ENCODE results near the gene DGCR8.

DGCR8 gene

DNA sequence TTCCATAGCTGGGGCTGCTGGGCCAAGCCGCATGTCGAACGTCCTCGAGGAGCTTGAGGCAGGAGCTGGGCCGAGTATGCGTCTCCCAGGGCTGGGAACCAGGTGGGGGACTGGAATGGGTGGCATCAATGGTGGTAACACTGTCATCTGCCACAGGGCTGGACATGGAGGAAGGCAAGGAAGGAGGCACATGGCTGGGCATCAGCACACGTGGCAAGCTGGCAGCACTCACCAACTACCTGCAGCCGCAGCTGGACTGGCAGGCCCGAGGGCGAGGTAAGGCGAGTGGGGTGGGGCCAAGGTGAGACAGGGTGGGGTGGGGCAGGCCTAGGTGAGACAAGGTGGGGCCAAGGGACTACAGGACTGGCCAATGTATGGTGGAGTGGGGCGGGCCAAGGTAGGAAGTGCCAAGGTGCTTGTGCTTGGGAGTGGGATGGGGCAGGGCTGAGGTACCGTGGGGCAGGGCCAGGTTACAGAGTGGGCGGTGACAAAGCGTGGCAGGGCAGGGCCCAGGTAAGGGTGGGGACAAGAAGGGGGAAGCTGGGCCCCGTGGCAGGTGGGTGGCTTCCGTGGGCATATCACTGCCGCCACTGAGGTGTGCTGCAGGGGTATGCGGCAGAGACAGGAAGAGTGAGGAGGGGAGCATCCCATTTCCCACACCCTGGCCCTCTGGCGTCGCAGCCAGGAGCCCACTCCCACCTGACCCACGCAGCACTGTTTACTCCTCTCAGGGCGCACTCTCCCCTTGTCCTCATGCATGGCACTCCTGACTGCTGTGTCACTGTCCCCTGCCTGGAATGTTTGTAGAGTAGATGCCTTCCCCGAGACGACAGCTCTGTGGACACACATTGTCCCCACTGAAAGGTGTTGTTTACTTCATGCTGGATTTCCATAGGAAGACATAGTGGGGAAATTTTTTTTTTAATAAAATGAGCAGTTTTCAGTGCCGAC is 27.5 kb upstream of the DGCR8 start:
- no peak for DNase-seq (ENCODE audit: low spot score)

DNA sequence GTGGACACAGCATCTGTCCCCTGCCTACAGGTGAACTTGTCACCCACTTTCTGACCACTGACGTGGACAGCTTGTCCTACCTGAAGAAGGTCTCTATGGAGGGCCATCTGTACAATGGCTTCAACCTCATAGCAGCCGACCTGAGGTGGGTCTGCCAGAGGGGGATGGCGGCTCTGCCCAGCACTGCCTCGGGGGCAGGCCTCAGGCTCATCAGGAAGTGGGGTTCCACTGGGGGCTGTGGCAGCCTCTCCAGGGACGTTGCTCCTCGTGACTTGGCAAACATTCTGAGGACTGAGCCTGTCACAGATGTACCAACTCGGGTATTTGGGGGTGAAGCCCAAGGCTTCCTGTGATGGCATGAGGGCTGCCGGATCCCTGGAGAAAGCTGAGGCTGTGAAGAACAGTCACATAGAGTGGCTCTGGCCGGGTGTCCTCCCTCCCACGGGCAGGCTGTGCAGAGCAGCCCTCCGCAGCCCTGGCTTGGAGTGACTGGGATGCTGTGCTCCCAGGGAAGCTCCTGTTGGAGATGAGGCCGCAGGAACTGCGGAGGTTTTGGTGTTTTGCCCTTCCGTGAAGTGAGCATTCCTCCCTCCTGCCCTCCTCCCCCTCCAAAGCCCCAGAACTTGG is 26.5 kb upstream of the DGCR8 start:
- DNase-seq (ENCODE audit: low spot score): no peak

DNA sequence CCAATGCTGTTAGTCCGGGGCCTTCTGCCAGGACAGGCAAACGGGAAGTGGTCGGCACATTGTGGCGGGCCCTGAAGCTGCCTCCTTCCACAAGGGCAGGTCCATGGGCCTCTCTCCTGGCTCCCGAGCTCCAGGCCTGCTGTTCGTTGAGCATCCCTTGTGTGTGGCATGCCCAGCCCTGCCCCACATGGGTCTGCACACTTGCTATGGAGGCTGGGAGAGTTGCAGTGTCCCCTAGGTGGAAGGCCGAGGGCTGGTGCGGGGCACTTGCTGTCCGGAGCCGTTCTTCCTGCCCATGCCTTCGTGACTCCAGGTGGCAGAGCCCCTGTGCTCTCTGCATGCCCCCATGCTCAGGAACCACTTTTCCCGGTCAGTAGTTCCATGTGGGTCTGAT is 26.0 kb upstream of the DGCR8 start:
- no peak for DNase-seq (ENCODE audit: low spot score)

DNA sequence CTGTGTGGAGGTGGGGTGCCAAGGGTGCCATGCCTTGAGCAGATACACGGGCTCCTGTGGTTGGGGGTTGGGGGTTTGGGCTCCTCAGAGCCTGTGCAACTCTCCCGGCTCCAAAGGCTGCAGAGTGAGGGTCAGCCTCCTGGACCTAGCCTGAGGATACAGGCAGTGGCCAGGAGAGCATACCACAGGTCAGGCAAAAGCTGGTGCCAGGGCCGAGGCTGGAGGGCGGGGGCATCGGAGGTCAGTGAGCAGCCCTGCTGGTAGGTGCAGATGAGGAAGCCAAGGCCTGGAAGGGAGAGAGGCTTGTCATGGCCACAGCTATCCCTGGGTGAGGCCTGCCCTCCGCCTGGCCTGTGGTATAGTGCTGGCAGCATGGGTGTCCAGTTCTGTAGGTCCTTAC is 25.6 kb upstream of the DGCR8 start:
- no peak for DNase-seq (ENCODE audit: low spot score)

DNA sequence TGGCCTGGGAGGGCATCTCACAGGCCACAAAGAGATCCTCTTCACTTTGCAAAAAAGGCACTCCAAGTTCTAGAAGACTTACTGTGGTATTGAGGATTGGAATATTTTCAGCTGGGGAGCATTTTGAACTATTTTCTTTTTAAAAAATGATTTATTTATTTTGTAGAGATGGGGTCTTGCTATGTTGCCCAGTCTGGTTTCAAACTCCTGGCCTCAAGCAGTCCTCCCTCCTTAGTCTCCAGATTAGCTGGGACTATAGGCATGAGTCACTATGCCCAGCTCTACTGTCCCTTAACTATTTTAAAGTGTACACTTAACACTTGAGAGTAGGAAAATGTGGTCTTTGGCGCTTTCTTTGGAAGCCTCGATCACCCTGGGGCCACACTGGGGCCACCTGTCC is 24.9 kb upstream of the DGCR8 start:
- no peak for DNase-seq (ENCODE audit: low spot score)

DNA sequence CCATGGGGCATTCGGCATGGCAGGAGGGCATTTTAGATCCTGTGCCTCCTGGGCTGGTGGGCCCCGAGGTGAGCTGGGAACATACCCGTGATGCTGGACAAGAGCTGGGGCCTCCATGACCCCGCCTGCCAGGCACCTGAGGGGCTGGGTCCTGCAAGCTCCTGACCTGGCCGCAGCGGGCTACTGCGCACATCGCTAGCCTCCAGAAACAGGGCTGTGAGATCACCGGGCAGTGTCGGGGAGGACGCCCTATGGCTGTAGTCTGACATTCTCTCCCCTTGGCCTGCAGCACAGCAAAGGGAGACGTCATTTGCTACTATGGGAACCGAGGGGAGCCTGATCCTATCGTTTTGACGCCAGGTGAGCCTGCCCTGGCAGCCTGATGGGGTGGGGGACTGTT is 24.4 kb upstream of the DGCR8 start:
- DNase-seq (ENCODE audit: low spot score): no peak

DNA sequence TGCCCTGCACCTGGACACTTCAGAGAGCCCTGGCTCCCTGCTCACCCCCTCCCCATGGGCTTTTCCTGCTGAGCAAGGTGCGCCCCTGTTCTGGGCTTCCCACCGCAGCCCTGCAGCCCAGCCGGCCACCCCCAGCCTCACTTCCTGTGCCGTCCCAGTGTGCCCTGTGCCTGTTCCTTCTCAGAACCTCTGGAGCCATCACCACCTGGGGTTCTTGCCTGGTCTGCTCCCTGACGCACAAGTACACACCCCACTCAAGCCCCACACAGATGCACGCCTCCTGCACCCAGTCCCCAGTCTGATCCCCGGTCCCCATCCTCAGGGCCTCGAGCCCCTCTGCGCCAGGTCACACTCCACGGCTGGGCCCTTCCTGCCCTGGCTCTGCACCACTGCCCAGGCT is 23.9 kb upstream of the DGCR8 start:
- no peak for DNase-seq (ENCODE audit: low spot score)

DNA sequence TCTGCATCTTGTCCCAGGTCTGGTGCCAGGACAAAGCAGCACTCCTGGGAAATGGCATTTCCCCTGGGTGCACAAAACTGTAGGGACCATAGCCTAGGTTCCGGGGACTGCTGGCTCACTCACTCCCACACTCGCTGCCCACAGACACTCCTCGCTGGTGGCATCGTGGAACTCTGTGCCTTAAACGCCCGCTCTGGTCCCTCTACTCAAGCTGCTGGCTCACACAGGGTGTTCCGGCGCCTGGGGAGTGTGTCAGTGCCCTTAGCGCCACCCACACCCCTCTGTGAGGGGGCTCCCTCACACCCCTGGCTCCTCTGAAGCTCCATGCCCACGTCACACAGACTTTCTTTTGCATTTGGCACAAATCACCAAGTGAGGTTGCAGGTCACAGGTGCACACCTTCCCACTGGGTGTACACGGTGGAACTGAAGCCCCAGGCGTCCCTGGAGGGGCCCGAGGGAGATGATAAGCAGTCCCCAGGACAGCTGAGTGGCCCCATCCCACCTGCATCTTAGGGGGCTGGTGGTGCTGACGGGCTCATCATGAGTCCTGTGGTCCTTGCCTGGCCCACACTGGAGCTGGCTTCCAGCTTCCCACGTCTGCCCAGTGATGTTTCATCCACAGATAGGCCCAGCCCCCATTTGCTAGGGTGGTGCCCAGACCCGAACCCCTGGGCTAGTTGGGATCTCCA is 23.2 kb upstream of the DGCR8 start:
- DNase-seq (ENCODE audit: low spot score): no peak

DNA sequence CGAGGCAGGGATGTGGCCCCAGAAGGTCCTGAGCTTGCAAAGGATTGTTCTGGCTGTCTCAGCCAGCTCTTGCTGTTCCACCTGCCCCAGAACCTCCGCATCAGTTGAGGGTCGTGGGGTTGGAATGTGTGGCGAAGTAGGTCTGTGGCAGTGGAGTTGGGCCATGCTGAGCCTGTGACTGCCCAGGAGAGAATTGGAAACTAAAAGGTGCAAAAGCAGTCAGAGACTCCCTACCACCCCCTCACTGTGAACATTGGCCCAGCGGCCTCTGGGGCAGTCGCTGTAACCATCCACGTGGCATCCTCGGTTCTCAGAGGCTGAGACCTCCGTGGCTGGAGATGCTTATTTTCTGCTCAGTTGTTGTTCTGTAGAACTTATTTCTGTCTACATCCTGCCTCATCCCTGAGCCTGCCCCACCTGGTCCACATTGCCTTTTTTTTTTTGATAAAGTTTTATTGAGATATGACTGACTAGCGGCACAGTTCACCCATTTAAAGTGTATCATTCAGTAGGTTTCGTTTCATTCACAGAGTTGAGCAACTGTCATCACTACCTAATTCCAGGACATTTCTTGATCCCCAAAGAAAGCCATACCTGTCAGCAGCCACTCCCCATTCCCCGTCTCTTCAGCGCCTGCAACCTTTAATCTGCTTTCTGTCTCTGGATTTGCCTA is 22.3 kb upstream of the DGCR8 start:
- no peak for DNase-seq (ENCODE audit: low spot score)

DNA sequence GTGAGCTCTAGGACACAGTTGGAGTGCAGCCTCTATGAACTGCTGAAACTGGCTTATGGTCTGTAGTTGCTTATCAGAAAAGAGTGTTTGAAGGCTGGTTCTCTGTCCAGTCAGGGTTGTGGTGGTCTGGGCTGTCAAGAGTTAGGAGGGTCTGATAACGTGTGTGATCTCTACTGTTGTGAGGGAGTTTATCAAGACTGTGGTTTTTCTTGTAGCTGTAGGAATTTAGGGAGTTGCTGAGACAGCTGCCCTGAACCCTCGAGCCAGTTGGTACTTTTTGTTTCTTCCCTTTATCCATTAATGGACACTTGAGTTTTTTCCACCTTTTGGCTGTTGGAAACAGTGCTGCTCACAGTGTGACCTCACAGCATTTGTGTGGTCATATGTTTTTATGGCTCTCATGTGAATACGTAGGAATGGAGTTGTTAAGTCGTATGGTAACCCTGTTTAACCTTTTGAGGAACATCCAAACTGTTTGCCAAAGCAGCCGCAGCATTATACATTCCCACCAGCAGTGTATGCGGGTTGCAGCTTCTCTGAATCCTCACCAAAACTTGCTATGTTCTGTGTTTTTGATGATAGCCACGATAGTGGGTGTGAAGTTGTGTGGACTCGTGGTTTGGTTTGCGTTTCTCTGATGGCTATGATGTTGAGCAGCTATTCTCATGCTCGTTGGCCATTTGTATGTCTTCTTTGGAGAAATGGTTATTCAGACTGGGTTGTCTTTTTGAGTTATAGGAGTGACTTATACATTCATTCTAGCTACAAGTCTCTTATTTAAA is 20.9 kb upstream of the DGCR8 start:
- DNase-seq (ENCODE audit: low spot score): no peak

DNA sequence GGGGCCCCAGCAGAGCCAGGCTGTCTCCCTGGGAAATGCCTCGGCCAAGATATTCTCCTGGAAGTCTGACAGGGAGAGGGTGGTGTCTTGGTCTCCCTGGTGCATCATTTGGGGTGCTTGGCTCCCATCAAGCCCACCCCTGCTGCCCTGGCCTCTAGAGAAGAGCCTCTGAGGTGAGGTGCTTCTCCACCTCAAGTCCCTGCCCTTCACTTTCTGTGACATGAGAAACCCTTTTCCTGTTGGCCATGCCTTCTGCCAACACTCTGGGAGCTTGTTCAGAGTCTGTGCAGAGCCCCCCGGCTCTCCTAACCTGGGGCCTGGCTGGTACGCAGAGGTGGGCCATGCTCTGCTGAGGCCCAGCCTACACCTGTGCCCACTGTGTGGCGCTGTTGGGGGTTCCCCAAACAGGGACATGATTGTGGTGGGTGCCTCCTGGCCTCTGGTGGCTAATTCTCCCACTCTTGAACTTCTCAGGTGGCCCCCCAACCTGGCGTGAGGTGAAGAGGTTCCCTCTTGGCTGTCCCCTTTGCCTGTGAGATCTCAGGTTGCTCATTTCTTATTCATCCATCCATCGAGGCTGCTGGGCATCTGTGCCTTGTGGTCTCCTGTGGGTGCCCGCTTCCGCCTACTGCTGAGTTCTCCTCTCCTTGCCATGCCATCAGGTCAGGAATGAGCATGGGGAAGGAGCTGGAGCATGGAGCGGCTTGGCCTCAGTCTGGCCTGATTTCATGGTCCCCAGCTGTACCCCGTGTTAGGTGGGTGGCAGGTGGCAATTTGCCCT is 19.2 kb upstream of the DGCR8 start:
- DNase-seq (ENCODE audit: low spot score): no peak

DNA sequence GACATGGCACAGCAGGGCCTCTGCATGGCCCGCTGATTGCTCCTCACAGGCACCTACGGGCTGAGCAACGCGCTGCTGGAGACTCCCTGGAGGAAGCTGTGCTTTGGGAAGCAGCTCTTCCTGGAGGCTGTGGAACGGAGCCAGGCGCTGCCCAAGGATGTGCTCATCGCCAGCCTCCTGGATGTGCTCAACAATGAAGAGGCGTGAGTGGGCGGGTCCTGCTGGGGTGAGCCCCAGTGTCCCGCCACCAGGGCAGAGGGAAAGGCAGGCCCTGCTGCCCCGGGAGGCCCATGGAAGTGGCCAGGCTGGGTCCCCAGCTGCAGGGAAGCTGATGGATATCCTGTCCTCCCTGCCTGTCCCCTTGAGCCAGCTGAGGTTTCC is 18.6 kb upstream of the DGCR8 start:
- DNase-seq (ENCODE audit: low spot score): no peak

DNA sequence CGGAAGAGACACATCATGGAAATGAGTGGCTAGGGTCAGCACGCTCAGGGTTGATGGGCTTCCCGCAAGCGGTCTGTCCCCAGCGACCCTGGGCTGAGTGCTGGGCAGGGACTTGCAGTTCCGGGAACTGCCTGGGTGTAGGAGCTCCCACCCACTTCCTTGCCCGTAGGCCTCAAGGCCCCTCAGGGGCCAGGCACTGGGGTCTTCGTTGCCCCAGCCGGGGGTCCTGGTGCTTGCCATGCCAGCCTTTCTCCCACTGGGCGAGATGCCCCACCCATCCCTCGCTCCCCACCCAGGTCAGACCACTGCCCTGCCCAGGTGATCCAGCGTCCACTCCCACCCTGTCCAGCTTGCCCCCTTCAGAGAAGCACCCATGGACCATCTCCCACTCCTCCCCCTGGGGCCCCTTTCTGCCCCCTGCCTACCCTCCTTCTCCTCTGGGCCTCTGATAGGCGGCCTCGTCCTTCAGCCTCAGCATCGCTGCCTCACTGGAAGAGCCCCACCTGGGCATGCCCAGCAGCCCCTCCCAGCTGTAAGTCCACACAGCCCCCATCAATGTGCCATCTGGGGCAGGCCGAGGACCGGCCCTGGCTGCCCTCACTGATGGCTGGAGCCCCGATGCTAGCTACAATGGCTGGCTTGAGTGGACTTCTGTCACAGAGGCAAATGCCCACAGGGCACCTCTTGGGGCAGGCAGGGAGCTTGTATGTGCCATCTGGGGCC is 17.8 kb upstream of the DGCR8 start:
- DNase-seq (ENCODE audit: low spot score): no peak

DNA sequence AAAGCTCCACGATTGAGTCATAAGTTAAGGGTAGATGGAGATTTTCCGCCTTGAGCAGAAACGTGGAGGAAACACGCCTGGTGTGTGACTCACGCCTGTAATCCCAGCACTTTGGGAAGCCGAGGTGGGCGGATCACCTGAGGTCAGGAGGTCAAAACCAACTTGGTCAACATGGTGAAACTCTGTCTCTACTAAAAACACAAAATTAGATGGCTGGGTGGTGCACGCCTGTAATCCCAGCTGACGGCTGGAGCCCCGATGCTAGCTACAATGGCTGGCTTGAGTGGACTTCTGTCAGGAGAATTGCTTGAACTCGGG is 17.3 kb upstream of the DGCR8 start:
- no peak for DNase-seq (ENCODE audit: low spot score)

DNA sequence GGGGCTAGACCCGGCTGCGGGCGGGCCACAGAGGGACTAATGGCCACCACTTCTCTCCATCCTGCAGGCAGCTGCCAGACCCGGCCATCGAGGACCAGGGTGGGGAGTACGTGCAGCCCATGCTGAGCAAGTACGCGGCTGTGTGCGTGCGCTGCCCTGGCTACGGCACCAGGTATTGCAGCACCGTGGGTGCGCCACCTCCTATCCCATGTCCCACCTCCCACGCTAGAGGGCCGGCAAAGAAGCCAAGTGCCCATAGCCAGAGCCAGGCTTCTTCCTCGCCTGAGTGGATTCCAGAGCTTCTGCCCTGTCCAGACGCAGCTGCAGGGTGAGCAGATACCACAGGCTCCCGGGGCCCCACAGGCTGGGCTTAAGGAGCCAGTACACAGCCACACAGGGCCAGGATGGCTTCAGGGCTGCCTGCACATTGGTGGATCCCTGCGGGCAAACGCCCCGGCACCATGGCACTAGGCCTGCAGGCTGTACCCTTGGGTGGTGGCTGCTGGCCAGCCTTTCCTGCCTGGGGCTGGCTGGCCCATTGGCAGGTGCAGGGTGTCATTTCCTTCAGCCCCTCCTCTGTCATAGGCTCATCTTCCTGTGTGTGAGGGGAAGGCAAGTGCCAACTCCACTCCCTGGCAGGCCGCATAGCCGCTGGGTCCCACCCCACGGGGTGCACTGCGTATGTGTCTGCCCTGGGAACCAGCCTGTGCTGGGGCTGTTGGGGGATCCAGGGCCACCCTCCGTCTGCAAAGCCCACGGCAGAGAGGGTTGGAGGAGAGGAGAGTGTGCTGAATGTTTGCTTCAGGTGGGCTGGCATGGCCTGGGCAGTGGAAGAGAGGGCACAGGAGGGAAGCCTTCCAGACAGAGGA is 16.5 kb upstream of the DGCR8 start:
- no peak for DNase-seq (ENCODE audit: low spot score)

DNA sequence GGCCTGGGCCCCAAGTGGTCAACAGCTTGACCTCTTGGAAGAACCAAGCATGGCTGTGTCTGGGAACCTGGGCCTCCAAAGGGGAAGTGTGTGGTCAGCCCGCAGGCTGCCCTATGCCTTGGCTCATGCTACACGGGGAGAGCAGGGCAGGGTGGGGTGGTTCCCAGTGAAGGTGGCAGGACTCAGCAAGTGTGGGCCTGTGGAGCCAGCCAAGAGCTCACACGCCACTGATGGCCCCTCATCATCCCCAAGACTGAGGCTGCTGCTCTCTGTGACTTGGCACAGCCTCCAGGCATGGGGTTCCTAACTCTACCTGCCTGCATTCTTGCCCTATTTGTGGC is 15.9 kb upstream of the DGCR8 start:
- DNase-seq (ENCODE audit: low spot score): no peak

DNA sequence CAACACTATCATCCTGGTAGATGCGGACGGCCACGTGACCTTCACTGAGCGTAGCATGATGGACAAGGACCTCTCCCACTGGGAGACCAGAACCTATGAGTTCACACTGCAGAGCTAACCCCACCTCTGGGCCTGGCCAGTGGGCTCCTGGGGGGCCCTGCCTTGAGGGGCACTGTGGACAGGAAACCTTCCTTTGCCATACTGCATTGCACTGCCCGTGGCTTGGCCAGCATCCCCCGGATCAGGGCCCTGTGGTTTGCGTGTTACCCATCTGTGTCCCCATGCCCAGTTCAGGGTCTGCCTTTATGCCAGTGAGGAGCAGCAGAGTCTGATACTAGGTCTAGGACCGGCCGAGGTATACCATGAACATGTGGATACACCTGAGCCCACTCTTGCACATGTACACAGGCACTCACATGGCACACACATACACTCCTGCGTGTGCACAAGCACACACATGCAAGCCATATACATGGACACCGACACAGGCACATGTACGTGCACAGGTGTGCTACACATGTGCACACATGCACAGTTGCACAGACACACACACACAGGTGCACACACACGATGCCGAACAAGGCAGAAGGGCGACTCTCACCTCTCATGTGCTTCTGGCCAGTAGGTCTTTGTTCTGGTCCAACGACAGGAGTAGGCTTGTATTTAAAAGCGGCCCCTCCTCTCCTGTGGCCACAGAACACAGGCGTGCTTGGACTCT is 15.3 kb upstream of the DGCR8 start:
- no peak for DNase-seq (ENCODE audit: low spot score)

DNA sequence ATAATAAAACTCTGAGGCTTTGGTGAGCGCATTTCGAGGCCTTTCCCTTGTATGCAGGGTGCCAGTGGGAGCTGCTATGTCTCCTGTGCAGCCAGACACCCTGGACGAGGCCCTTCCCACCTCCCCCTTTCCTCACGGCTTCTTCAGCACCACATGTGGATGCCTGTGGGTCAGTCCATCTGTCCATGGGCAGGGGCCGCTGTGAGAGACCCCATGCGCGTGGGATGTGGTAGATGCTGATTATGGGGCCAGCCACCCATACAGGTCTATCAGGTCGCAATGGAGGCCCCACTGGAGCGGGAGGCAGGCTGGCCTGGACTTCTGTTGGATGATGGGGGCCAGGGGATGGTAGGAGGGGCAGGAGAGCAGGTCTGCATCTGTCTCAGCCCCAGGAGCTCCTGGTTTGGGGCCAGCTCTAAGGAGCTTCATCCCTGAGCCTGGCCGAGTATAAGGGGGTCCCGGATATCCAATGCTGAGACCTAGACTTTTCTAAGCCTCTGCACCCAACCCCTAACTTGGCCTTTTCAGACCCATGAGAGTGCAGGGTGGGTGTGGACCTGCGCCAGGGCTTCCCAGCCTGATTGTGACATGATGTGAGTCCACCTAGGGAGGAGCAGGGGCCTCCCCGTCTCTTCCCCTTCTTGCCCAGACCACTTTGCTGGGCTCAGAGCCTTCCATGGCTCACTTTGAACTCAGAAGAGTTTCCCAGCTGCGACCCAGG is 14.0 kb upstream of the DGCR8 start:
- no peak for DNase-seq (ENCODE audit: low spot score)
